Measurements from ENCODE around the gene USP47. TPM values are rescaled to one million over a fixed set of nuclear protein-coding genes. Genes with fewer than 3 reads are reported as not detected.
A peak's percentile ranks its signal among the peaks of the same experiment; 100 is the strongest.

Gene USP47
- total and polyA plus RNA-seq, 2 experiments from 2014 or later: 16.3 to 36.7 TPM

GRCh38 chr11:11966354-11966741 lies 124.6 kb downstream of the USP47 start (continued):
- no peak for TF ChIP-seq ZNF462 (CRISPR knock-in tag; IDR thresholded peaks at IDR 0.05)
- TF ChIP-seq NANOG (IDR thresholded peaks at IDR 0.05; ENCODE audit: borderline replicate concordance): no peak
- no peak for TF ChIP-seq STAT1 (IDR thresholded peaks at IDR 0.05; ENCODE audit: unreplicated experiment)
- no peak for TF ChIP-seq ZNF331 (CRISPR knock-in tag; IDR thresholded peaks at IDR 0.05; ENCODE audit: low read depth)

- Histone ChIP-seq H3K4me2 (no peak overlapping the region), H4K20me1 (replicated peaks; ENCODE audit: insufficient read depth) (no peaks in the 10 kb centered on the region), H3K79me2 (replicated peaks; ENCODE audit: insufficient read depth) (no peaks in the 10 kb centered on the region), H3K27me3 (ENCODE audit: insufficient read depth) (no peaks in the 10 kb centered on the region), H3K36me3 (ENCODE audit: insufficient read depth) (no peaks in the 10 kb centered on the region), H3K27ac (ENCODE audit: low read depth) (no peak overlapping the region), H2AFZ (no peak overlapping the region), H3K9me2 (ENCODE audit: insufficient read depth) (no peaks in the 10 kb centered on the region), H3F3A (replicated peaks; ENCODE audit: low read depth) (no peaks in the 10 kb centered on the region), H3K4me1 (ENCODE audit: insufficient read depth) (no peaks in the 10 kb centered on the region), H3K4me3 (no peak overlapping the region)
- Mint-ChIP-seq H3K4me3 (no peak overlapping the region), H3K36me3 (ENCODE audit: low read depth) (0 out of 3 replicates have a peak, but pooled peaks cover 2% of the 10 kb centered on the region), H3K27me3 (ENCODE audit: insufficient read depth, low read depth, poor library complexity) (peaks cover 13% of the 10 kb centered on the region), H3K27ac (0 out of 2 replicates have a peak overlapping the region, but pooled peaks have one; percentile 75), H3K4me1 (peaks cover 9% of the 10 kb centered on the region), H3K9me3 (no peaks in the 10 kb centered on the region)
- ATAC-seq (peak; percentile 97), DNase-seq (ENCODE audit: low spot score) (peak; percentile 88)
- TF ChIP-seq ZNF114 (CRISPR knock-in tag; IDR thresholded peaks at IDR 0.05) (no peak), CTCF (conservative IDR thresholded peaks at IDR 0.05; ENCODE audit: low read depth in 2 of 2) (peak; percentile 76 to 81), EZH2 (IDR thresholded peaks at IDR 0.05; ENCODE audit: low read depth, unreplicated experiment) (no peak)
Observed at GRCh38 chr11:11966826-11967668, 125.3 kb downstream of the USP47 start.
